HG03460 (cell line): ENCODE data around the gene CHRNB4.
"Not testable (repeated sequence)": the region's sequence is repeated elsewhere in the genome, so short reads cannot be mapped to it uniquely, and the experiment has no call there.

ENCODE experiments used
- ATAC-seq: cut with Tn5 transposase; IDR thresholded peaks from one replicate; pipeline ENCODE4 v1.9.1; 2021; ENCODE audit not compliant: unreplicated experiment

Gene CHRNB4

DNA sequence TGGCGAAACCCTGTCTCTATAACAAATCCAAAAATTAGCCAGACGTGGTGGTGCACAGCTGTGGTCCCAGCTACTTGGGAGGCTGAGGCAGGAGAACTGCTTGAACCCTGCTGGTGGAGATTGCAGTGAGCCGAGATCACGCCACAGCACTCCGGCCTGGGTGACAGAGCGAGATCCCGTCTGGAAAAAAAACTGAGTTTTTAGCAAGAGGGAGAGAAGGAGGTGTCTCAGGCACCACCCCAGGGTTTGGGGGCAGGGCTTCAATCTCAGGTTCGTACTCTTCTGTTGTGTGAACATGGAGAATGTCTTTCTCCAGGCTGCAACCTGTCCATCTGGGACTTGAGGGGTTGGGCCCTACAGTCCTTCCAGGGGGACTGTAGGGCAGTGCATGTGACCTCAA is 22.9 kb downstream of the CHRNB4 start:
- ATAC-seq: no peak

DNA sequence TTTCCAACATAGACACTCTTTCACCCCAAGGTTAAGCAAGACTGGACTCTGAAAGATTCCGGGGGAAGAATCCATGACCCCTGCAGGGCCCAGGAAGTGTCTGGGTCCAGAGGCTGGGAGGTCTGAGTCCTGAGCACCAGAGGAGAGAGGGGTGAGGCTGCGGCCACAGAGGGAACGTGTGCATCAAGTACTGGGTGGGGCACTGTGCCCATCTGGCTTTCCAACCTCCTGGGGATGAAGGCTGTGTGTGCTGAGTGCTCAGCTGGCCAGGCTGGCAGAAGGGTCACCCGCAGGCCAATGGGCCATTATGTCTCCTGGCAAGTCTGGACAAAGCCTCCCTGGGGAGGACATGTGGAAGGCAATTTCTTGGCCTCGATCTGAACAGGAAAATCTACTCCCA is 23.5 kb downstream of the CHRNB4 start:
- ATAC-seq: no peak

DNA sequence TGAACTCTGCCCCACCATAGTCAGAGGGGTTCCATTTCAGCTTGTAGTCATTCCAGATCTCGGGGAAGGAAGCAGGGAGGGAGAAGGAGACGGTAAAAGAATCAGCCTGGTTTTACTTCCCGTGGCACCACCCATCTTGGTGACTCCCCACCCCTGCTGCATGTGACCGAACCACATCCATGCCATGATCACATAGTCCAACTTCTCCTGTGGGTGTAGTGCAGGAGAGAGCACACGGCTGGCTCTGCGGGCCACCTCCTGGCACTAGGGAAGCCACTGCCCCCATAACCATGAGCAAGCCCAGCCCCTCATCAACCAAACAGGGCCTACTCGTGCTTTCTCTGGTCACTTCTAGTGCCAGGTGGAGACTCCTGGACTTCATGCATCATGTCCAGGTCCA is 23.9 kb downstream of the CHRNB4 start:
- no peak for ATAC-seq

DNA sequence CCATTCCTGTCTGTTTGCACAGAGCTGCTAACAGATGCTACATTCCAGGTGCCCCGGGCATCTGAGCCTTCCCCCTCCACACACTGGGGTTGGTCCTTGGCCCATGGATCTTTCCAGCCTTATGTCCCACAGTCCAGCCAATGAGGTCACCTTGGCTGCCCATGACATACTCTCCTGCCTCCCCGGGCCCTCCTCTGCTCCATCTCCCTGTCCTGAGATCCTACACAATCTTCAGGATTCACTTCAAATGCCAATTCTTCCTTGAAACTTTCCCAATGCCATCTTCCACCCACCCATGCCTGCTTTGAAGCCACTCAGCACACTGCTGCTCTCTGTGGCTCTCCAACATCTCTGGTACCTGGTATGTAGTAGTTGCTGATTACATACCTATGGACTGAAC is 24.5 kb downstream of the CHRNB4 start:
- no peak for ATAC-seq

DNA sequence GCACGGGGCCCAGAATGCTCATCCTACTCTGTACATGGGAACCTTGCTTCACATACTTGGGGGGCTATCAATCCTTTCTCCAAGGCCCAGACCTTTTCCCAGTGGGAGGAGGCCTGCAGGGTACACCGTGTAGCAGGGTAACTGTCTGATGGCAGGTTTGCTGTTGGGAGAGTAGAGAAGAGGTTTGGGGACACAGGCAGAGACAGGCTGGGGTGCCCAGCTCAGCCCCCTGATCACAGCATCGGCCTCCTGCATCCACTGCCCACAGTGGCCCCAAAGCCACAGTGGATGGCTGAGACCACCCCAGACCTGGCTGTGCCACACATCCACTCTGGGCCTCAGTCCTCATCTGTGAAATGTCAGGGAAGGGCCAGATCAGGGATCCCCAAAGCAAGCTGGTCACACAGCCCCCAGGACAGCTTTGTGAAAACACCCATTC is 25.8 kb downstream of the CHRNB4 start:
- no peak for ATAC-seq

DNA sequence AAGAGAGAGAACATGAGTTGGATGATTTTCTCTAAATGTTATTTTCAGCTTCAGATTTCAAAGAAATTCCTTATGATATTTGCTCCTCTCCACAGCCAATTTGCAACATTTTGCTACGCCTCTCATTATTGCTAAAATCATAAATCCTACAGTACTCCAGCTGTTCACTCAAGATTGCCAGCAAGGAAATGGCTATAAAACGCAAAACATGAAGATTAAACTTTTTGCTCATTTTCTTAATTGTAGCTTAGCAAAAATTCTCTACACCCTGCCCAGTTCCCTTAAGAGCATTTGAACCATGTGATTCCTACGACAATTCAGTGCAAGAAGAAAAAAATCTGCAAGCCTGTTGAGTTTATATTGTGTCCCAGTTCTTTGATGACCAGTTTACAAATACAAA is 27.0 kb downstream of the CHRNB4 start:
- no peak for ATAC-seq

DNA sequence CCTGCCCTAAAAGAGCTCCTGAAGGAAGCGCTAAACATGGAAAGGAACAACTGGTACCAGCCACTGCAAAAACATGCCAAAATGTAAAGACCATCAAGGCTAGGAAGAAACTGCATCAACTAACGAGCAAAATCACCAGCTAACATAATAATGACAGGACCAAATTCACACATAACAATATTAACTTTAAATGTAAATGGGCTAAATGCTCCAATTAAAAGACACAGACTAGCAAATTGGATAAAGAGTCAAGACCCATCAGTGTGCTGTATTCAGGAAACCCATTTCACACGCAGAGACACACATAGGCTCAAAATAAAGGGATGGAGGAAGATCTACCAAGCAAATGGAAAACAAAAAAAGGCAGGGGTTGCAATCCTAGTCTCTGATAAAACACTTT is 31.5 kb downstream of the CHRNB4 start:
- ATAC-seq: not testable (repeated sequence)

DNA sequence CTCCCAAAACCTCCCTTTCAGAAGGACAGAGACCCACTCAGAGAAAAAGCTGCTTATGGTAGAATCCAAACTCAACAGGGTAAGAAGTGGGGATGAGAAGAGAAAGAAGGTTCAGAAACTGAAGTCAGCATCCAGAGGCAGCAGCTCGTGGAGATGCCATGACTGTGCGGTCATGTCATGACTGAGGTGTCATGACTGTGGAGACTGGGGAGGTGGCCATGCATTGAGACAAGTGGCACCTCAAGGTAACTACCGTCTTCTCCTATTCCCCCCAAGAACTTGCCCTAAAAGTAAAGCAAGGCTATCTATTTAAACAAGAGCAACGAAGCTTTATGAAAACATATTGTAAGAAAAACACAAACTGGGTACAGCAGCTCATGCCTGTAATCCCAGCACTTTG is 35.3 kb downstream of the CHRNB4 start:
- no peak for ATAC-seq

DNA sequence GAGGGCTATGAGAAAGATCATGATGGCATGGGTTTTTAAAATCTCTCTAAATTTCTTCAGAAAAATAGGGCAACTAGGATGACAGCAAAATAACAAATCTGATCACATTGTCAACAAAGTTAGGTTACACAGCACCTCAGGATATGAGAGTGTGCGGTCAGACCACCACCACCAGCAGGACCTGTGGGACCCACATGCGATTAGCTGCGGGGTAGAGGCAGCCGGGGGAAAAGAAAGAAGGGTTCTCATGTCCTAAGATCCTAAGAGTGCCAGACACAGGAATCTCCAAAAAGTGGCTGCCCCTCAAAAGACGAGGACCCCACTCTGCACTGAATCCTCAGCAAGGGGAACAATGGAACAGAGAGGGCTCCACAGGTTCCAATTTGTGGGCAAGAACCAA is 35.8 kb downstream of the CHRNB4 start:
- no peak for ATAC-seq

DNA sequence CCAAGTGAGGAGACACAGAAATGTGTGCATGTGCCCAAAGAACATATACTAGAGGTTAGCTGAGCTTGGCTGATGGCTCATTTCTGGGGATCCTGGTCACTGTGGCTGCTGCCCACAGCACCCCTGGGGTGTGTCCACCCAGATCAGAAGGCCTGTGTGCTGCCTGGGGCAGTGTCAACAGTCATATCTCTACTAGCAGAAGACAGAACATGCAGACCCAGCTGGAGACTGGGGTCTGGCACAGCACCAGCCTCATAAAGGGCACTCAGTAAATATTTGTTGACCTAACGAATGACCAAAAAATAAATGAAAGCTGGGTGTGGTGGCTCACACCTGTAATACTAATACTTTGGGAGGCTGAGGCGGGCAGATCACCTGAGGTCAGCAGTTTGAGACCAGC is 36.6 kb downstream of the CHRNB4 start:
- no peak for ATAC-seq

DNA sequence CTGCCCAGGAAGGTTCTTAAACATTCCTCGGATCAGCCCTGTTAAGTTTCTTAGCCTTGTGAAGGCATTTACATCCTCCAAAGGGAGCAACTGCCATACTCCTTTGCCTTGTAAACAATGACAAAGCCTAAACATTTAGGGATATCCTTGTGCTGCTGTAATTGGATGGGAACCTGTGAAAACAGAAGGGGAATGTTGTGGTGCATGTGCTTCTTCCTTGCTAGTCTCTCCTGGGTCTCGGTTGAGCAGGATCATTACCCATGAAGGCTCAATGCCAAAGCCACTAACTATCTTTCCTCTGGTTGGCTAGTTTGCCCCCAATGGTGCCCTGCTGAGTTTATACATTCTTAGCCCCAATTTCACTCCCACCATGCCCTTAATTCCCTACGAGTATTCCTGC is 37.5 kb downstream of the CHRNB4 start:
- no peak for ATAC-seq

DNA sequence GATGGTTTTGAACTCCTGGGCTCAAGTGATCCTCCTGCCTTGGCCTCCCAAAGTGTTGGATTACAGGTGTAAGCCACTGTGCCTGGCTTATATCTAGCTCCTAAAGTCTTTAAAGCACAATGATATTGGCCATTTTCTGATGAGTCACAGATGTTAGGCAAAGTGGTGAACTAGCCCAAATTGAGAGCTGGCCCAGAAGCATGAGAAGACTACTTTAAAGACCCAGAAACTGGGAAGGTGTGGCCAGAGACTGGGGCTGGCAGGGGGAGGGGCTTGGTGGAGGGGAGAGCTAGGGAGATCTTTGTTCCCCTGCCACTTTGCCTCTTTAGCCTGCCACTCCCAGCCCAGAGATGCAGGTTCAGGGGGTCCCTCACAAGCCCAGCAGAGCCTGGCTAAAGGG is 41.8 kb downstream of the CHRNB4 start:
- no peak for ATAC-seq

DNA sequence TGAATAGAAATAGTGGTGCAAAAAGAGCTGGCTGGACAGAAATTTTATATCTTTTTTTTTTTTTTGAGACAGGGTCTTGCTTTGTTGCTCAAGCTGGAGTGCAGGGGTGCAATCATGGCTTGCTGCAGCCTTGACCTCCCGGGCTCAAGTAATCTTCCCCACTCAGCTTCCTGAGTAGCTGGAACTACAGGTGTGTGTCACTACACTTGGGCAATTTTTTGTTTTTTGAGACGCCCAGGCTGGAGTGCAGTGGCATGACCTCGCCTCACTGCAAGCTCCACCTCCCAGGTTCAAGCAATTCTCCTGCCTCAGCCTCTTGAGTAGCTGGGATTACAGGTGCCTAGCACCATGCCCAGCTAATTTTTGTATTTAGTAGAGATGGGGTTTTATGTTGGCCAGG is 42.7 kb downstream of the CHRNB4 start:
- ATAC-seq: no peak

DNA sequence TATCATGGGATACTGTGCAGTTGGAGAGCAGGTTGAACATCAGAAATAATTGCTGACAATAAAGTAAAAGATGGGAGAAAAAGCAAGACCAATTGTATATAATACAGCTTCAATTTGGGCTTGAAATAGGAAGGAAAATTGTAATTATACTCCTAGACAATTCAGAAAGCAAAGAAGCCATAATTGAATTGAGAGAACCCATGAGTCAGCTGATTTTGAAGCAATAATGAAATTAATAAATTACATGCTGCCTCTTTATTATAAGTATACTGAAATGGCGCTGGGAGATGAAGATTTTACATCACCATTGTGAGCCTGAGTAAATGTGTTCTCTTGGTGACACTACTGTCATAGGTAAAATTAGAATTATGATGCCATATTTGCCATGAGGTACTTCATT is 43.4 kb downstream of the CHRNB4 start:
- no peak for ATAC-seq

DNA sequence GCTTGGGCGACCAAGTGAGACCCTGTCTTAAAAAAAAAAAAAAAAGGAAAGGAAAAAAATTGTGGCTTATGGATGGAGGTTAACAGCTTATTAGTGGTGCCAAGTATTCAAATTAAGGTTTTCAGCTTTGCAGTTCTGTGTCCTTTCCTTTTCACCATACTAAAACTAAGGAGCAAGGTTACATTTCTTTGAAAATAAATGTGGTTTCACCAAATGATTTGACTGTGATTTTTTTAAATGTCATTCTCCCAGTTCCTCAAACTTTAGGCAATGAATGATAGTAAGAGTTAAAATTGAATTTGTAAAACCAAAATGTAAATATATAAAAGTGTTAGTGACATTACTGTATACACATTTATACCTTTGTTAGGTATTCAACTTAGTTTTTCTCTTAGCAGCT is 66.1 kb downstream of the CHRNB4 start:
- no peak for ATAC-seq
